Panc1 (cell line): Measurements from ENCODE around the gene FOXI3.

Experiments
- CTCF ChIP-seq: fragments of 450-650 bp; IDR thresholded peaks from 2 replicates; pipeline ENCODE4 v1.5.1; 2017; ENCODE audit warnings: mild to moderate bottlenecking
- POLR2AphosphoS5 ChIP-seq: IDR thresholded peaks from 2 replicates; pipeline ENCODE4 v1.6.1; 2012; ENCODE audit warnings: mild to moderate bottlenecking, low read depth, low read length, moderate library complexity
- SIN3A ChIP-seq: IDR thresholded peaks from 2 replicates; pipeline ENCODE4 v1.6.1; 2012; ENCODE audit warnings: low read depth, mild to moderate bottlenecking, low read length, moderate library complexity, borderline replicate concordance; ENCODE audit not compliant: insufficient read depth
- TCF7L2 ChIP-seq: IDR thresholded peaks from 2 replicates; pipeline ENCODE4 v1.6.1; 2011; ENCODE audit warnings: mild to moderate bottlenecking, low read depth, low read length, inconsistent platforms
- TF ChIP-seq, protein P1 (sequence below), 2 experiments: IDR thresholded peaks; 2 replicates each; pipeline ENCODE4 v1.6.1; 2011 to 2012; ENCODE audit warnings: low read depth in 2 of 2, control low read depth in 1 of 2, low read length in 1 of 2, mild to moderate bottlenecking in 1 of 2, moderate library complexity in 1 of 2; ENCODE audit not compliant: insufficient read depth in 1 of 2

DNA sequence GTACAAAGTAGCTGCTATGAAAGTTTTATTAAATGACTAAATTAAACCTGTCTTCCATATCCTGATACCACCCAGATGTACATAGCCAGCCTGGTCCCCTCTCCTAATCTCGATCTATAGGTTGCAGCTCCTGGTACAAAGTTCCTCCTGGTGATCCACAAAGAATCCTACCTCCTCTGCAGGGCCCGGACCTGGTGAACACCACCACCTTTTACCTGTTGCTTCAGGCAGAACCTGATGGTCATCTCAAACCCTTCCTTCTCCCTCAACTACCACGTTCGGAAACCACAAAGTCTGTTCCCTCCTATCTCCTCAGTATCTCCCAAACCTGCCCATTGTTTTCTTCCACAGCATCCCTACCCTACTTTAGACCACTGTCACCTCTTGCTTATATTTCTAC, 15.5 kb downstream of the FOXI3 start:
- TF ChIP-seq POLR2AphosphoS5 (no peak), TCF7L2 (no peak), CTCF (no peak), SIN3A (no peak)
- TF ChIP-seq, protein P1, sequence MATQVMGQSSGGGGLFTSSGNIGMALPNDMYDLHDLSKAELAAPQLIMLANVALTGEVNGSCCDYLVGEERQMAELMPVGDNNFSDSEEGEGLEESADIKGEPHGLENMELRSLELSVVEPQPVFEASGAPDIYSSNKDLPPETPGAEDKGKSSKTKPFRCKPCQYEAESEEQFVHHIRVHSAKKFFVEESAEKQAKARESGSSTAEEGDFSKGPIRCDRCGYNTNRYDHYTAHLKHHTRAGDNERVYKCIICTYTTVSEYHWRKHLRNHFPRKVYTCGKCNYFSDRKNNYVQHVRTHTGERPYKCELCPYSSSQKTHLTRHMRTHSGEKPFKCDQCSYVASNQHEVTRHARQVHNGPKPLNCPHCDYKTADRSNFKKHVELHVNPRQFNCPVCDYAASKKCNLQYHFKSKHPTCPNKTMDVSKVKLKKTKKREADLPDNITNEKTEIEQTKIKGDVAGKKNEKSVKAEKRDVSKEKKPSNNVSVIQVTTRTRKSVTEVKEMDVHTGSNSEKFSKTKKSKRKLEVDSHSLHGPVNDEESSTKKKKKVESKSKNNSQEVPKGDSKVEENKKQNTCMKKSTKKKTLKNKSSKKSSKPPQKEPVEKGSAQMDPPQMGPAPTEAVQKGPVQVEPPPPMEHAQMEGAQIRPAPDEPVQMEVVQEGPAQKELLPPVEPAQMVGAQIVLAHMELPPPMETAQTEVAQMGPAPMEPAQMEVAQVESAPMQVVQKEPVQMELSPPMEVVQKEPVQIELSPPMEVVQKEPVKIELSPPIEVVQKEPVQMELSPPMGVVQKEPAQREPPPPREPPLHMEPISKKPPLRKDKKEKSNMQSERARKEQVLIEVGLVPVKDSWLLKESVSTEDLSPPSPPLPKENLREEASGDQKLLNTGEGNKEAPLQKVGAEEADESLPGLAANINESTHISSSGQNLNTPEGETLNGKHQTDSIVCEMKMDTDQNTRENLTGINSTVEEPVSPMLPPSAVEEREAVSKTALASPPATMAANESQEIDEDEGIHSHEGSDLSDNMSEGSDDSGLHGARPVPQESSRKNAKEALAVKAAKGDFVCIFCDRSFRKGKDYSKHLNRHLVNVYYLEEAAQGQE (IDR thresholded peaks at IDR 0.05; ENCODE audit: insufficient read depth in 1 of 2, low read depth in 2 of 2, low read length in 1 of 2): no peak
